NCI-H1417 (cell line): ENCODE results near the gene KCNJ10.

ENCODE experiments used
- DNase-seq, 3 experiments: peaks; one replicate each; lab custom pipeline; 2025; lab: John Stamatoyannopoulos, UW

Gene KCNJ10

DNA sequence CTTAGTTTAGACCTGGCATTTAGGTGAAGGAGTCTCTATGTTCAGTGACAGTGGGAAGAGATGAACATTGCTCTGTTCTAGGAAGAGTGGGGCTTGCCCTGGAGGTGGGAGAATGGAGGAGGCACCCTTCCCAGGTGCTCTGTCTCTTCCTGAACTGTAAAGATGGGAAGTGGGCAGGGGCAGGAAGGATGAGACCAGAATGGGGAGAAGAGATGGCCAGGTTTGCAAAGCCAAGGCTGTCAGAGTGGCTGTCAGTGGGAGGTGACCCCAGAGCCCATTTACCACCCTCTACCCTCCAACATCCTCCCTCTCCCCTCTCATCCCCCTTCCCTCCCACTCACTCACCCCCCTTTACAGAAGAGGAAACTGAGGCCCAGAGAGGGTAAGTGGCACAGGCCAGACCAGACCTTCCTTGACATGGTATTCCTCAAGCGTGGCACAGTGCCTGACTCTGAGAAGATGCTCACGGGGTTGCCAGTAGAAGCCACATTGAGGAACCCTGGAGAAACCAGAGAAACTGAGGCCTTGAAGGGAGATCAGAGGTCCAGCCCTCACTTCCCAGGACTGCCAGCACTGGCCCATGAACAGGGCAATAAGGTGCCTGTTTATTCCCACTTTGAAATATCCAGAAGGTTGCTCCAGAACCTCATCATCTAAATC, 29.9 kb upstream of the KCNJ10 start:
- DNase-seq, result no peak

DNA sequence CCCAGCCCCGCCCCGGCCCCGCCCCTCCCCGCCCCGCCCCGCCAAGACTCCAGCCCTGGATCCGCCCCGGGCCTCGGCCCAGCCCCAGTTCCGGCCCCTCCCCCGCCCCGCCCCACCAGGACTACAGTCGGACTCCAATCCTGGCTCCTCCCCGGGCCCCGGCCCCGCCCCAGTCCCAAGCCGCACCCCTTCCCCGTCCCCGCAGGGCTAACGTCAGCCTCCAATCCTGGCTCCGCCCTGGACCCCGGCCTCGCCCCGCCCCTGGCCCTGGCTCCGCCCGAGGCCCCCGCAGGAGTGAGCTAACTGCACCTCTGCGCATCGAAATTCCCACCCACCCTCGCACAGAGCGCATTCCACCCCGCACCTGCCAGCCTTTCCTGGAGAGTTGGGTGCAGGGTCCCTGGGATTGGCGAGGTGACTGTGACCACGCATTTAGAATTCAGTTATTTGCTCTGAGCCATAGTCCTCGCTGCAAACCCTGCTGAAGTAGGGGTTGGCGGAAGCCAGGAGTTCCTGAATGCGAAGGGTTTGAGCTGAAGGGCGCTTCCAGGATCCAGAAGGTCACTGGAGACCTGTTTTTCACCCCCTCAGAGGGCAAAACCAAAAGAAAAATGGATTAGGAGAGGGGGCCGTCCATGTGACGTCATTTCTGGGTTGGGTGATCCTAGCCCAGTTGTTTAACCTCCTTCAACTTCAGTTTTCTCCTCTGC, 29.0 kb upstream of the KCNJ10 start:
- peak; percentile 91 to 99 (median 95) for DNase-seq

DNA sequence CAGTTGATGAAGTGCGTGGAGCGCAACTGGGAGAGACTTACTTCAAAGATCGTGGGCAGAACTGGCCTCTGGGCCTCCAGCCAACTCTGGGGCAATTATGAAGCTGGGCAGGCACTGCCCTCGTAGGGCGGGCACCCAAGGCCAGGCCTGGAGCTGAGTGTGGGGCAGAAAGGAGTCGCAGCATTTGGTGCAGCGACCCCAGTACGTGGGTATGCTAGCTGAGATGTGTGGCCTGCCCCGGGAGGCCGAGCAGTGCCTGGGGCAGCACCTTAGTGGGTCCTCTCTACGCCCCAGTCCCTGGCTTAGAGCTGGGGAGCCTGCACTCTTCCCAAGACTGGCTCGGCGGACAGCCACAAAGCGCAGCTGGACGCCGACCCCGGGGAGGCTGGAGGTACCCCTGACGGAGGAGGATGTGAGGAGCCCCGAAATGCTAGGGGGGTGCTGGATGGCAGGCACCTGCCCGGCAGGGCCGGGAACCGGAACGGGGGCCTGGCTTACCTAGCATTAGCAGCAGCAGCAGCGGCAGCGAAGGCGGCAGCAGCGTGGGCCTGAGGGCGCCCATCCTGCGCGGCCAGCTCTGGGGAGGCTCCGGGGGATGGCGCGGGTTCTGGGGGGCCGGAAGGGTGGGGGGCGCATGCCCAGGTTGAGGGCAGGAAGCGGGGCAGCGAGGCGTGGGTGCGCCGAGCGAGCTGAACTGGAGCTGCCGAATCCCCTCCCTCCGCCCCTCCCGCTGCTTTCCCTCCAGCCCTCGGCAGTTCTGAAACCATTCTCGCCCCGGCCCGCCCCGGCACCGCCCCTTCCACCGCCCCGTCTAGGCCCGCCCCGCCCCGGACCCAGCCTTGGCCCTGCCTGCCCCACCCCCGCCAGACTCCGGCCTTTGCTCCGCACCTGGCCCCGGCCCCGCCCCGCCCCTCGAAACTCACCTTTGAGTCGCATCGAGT, 28.2 kb upstream of the KCNJ10 start, which contains the start of gene IGSF8:
TSS of gene IGSF8 (minus strand) at position 709 of the 941 bp plus-strand sequence. CDS start at position 562, 147 bp downstream.
- DNase-seq, result peak; percentile 91 to 99 (median 95)

DNA sequence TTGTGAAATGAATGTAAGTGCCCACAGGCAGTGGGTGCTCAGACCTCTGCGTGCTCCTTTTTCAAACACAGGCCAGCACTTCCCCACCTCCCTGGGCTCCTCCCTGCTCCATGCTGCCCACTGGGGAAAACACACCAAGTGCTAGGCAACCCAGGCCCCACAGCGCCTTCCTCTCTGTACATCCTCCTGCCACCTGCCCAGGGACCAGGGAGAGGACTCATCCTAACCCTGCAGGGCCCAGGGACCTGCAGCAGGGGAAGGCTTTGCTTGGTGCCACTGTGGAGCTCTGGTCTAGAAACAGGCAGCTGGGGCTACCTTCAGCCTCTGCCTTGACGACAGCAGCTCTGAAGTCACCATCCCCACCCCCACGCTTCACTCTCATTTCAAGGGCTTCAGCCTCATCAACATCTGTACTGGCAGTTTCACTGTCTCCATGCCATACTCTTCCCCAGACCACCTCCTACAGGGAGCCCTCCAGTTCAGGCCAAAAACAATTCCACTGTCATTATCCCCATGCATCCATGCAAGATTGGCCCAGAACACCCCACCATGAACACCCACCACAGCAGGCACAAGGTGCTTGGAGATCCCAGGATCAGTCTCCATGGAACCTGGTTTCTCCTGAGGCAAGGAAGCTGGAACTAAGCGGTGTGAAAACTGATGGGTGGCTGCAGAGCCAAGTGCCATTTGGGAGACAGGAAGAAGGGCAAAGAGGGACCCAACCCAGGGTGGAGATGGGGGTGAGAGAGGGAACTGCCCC, 27.4 kb upstream of the KCNJ10 start:
- DNase-seq, result peak in 1 of 3 experiments; percentile 37

DNA sequence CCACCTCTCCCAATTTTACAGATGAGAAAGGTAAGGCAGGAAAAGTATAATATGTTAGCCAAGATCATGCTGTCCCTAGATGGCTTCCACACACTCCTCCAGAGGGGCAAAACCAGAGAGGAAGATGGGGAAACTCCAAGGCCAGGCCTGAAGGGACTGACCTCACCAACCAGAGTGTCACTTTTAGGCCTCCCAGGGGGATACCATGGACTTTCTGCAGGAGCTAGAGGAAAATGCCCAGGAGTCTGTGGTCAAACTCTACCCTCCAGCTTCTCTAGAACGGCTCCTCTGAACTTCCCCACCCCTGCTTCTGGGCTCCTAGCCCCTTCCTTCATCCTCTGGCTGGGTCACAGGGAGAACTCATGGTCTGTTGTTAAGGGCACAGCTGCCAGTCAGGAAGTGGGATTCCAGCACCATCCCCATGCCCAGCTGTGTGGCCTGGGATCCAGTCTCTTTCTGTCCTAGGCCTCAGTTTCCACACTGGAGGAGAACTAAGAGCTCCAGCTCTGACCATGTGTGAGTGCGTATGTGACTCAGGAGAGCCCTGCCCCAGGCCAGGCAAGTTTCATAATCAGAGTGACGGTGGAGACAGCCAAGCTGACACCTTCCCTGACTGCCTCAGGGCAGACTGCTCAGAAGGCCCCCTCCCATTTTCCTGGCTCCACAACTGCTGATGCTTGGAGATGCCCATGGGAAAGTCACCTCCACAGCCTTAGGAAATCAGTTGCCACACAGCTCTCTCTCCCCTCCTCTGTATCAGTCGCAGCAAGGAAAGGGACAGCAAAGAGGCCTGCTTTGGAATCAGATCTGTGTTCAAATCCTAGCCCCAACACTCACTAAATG, 26.5 kb upstream of the KCNJ10 start:
- no peak for DNase-seq

DNA sequence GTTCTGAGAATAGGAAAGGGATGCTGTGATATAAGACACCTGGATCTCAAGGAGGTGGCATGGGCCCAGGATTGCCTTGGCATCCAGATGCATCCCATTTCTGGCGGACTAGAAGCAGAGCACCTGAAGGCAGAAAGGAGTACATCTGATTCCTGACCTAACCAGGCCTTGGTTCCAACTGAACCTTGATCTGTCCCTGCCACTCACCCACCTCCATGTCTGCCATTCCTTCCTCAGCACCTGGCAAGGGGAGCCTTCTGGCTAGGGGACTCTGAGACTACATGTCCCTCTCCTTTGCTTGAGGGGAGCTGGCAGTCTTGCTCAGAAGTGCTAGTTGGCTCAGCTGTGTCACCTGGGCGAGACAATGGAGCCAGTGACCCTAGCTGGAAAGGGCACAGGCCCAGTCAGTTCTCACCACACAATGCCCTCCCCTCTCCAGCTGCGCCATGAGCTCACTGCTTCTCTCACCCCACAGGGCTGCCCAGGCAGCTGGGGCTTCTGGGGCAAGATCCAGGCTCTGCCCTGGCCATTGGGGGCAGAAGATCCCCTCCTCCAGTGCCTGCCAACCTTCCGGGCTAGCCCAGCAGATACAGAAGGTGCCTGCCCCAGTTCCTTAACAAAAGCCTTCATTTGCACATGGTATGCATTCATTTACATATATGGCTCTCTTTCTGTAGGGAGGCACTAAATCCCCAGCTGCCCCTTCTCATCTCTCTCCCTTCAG, 25.6 kb upstream of the KCNJ10 start:
- no peak for DNase-seq

DNA sequence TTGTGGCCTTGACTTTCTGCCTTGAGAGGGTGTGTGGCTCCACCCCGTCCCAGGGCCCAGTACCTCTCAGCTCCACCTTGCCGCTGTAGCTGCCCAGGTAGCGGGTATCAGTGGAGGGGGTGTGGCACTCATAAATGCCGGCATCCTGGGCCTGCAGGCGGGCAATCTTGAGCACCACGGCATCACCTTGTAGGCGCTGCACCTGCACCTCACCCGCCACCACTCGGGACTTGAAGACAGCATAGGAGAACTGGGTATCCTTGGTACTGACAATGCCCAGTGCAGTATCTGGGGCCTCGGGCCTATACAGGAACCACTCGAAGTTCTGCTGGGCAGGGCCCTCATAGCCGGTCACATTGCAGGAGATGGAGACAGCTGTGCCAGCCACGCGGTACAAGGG, 24.8 kb upstream of the KCNJ10 start:
- DNase-seq, result no peak

DNA sequence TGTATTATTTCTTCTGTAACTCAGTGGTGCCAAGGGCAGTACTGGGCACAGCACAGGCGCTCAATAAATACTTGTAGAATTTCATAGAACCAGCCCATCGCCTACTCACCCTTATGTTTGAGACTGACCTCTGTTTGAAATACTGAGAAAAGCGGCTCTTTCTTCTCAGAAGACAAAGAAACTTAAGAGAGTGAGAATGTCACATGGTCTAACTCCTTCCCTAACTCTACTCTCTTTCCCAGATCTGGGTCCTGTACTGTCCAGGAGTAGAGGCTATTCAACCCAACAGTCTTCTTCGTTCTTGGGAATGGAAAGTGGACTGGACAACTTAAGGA, 24.3 kb upstream of the KCNJ10 start:
- DNase-seq, result no peak

DNA sequence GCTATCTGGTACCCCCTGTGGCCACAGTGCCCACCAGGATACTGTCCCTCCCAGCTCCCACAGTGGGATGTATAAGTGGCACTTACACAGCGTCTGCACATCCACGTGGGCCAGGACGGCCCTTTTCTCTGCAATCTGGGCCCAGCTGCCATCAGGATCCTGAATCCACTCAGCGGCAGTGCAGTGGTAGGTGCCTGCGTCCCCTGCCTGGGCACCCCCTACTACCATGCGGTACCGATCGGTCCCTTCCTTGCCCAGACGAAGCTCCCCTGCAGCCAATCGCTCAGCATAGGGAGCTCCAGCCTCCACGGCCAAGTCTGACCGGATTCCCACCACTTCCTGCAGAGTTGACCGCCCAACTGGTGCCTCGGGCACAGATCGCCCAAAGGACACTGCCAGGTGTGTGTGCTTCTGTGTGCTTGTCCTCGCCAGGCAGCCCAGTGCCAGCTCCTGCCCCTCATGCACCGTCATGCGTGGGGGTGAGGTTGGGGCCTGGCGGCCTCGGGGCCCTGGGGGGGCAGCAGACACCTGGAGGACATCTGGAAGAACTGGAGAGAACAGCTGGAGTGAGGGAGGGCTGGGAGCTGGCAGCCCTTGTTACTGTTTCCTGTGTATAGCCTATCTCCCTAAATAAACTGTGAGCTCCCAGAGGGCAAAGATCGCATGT, 23.8 kb upstream of the KCNJ10 start:
- DNase-seq, result no peak

DNA sequence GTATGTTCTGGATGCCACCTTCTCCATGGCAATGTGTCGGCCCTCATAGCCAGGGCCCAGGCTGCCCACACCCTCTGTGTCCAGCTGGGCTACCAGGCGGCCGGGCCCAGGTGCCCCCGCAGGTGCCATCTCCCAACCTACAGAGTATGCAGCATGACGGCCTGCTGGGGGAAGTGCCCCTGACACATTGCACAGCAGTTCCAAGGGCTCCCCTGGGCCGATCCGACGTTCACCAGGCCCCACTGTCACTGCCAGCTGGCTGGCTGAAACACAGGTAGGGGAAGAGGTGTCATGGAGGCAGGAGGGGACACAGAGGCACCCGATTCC, 23.1 kb upstream of the KCNJ10 start:
- no peak for DNase-seq

DNA sequence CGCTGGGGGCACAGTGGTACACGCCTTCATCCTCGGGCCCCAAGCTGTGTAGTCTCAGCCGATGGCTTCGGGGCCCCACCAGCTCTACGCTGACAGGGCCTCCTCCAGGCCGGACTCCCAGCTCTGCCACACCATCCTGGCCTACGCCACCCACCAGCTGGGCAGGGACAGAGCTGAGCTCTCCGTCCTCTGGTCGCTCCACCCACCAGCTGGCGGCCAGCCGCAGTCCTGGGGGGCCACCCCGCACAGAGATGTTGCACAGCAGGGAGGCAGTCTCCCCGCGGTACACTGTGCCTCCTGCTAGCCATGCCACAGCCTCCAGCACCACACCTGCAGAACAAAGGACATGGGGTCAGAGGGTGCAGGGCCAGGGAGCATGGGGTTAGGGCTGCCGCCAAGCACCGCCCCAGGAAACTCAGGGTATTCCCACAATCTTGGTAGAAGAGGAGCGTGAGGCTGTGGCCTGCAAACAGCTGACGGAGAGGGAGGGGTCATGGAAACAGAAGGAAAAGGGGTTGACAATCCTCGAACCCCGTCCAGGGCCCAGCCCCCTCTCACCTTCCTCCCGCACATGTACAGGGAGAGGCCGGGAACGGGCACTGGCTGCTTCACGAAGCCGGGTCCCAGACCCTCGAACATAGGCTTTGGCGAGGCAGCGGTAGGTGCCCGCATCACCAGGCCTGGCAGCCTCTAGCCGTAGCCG, 22.6 kb upstream of the KCNJ10 start:
- no peak for DNase-seq

DNA sequence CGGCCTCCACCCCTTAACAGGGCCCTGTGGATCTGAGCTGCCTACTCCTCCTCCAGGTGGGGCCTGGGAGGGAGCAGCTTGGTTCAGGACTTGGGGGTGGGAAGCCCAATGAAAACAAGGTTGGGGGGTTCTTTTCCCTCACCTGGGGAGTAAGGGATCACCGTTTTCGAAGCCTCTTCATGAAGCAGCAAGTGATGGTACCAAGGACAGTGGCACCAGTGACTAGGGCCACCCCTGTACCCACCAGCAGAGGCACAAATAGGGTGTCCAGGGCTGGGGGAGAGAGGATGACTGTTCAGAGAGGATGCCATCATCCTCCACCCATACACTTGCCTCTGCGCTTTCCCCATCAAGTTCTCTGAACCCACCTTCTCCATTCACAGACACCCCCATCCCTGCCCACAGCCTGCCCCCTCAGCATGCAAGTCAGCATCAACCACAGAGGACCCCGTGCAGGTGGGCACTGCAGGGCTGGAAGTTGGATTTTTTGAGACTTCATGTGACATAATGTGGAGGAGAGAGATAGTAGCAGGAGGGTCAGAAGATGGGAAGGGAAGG, 21.8 kb upstream of the KCNJ10 start:
- no peak for DNase-seq

DNA sequence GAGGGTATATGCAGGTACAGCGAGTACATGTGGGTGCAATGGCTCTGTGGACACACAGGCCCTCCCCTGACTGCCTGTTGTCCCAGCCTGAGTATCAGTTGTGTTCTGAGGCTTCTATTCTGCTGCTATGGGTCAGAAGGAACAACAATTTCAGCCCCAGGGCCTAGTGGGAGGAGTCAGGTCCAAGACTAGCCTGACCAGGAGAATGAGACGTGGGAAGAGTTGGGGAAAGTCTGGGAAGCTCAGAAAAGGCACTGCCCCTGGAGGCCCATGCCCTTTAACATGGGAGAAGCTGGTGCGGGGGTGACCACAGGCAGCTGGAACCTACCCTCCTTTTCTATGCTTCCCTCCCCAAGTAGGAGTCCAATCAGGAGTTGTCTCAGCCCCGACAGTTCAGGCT, 20.8 kb upstream of the KCNJ10 start:
- no peak for DNase-seq

DNA sequence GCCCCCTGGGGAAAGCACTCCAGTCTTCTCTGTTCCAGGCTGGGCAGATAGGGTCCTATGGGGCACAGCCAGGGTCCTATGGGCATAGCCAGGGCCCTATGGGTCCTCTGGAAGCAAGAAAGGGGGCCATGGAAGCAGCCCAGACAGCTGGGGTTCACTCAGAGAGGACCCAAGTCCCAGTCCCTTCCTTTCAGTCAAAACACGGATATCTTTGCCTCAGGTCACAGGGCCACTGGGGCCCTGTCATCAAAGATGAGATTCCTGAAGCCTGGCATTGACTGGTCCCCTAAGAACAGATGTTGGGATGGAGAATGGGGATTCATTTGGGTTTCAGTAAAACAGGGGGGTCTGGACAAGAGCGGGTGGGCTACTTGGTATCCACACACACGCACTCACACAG, 19.9 kb upstream of the KCNJ10 start:
- no peak for DNase-seq

DNA sequence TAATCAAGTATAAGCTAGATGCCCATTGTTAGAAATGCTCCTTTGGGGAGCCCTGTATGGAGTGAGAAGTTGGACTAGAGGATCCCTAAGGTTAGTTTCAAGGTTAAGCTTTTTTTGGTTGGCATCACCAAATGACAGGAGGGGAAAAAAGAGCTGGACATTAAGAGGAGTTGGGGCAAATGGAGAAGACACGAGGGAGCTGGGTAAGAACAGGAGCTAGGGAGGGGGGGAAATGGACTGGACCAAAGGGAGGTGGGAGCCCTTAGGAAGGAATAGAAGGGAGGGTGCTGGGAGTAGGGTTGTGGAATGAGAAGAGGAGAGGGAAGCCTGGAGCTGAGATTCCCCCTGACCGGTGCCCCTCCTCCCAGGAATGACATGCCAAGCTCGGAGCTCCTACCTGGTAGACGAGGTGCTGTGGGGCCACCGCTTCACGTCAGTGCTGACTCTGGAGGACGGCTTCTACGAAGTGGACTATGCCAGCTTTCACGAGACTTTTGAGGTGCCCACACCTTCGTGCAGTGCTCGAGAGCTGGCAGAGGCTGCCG, 17.2 kb upstream of the KCNJ10 start:
- no peak for DNase-seq

DNA sequence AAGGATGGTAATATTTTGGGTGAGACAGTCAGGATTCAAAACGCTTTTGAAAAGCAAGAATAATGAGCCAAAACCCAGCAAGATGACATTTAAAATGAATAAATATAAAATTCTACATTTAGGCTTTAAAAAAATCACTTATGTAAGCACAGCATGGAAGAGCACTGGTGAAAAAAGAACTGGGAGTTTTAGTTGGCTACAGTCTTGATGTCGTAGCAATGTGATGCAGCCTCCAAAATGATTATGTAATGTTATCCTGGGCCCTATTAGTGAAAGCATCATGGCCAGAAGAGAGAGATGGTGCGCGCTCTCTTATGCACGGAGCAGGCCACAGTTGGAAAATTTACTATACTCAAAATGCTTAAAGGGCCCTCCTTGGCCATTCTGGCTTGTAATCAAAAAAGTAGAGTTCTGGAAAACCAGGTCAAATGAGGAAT, 16.5 kb upstream of the KCNJ10 start:
- DNase-seq, result no peak

DNA sequence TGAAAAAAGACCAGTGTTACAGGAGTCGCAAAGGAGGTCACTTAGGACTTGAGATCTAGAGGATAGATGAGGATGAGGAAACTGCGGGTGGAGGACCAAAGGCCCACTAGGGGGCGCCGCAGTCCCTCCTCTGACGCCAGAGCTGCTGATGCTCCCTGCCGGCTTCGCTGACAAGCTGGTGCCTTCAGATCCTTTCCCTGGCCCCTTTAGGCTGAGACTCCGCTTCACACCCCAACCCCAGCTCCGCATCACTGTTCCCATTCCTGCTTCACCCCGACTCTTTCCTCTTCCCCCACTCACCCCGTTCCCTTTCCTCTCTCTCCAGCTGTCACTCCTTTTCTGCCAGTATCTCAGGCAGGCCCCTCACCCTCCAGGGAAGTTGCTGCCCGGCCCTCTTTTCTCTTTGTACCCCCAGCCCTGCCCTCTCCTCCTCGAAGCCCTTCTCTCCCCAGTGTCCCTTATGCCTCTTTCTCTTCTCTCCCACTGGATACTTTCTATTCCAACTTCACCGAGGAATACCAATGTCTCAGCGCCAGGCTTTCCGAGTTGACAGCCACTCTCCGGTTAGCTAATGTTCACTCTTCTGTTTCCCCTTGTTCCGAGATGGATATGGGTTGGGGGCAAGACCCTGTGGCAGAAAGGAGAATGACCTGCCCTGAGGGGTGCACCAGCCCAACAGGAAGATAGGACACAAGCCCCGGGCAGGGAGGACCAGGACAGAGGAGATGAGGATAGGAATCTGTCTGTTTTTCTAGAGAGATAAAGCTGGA, 15.9 kb upstream of the KCNJ10 start:
- DNase-seq, result peak; percentile 27 to 82 (median 59)
